ENCODE measurements around the gene FAM163B. TPM values are rescaled to one million over a fixed set of nuclear protein-coding genes. Genes with fewer than 3 reads are reported as not detected.

FAM163B gene
- total RNA-seq, 1 donor from 2014 or later: not detected

GRCh38 chr9:133576031-133576874 is 32.9 kb downstream of the FAM163B start:
- peaks cover 3% of the 10 kb centered on the region for H3K27me3 Mint-ChIP-seq (ENCODE audit: low read depth)
- no peaks in the 10 kb centered on the region for H3K9me3 Mint-ChIP-seq
- TF ChIP-seq CTCF (conservative IDR thresholded peaks at IDR 0.05): no peak
- H3K4me1 Mint-ChIP-seq: peaks cover 13% of the 10 kb centered on the region
- H3K4me3 Mint-ChIP-seq: no peak overlapping the region
- no peak overlapping the region for H3K27ac Mint-ChIP-seq (ENCODE audit: unreplicated experiment)
- DNase-seq (ENCODE audit: low read depth, low spot score): no peak
- H3K36me3 Mint-ChIP-seq (ENCODE audit: low read depth): no peaks in the 10 kb centered on the region

GRCh38 chr9:133575186-133576030 is 33.8 kb downstream of the FAM163B start:
- no peak for TF ChIP-seq CTCF (conservative IDR thresholded peaks at IDR 0.05)
- Mint-ChIP-seq H3K27ac (ENCODE audit: unreplicated experiment) (no peak overlapping the region), H3K36me3 (ENCODE audit: low read depth) (no peaks in the 10 kb centered on the region), H3K4me1 (peaks cover 9% of the 10 kb centered on the region), H3K9me3 (no peaks in the 10 kb centered on the region), H3K4me3 (no peak overlapping the region), H3K27me3 (ENCODE audit: low read depth) (peaks cover 3% of the 10 kb centered on the region)
- DNase-seq (ENCODE audit: low read depth, low spot score): no peak

- TF ChIP-seq CTCF (conservative IDR thresholded peaks at IDR 0.05): no peak
- Mint-ChIP-seq H3K4me3 (no peak overlapping the region), H3K36me3 (ENCODE audit: low read depth) (no peaks in the 10 kb centered on the region), H3K27me3 (ENCODE audit: low read depth) (peaks cover 3% of the 10 kb centered on the region), H3K4me1 (peaks cover 7% of the 10 kb centered on the region), H3K27ac (ENCODE audit: unreplicated experiment) (no peak overlapping the region), H3K9me3 (no peaks in the 10 kb centered on the region)
- no peak for DNase-seq (ENCODE audit: low read depth, low spot score)
These were observed 34.4 kb downstream of the FAM163B start for GRCh38 chr9:133574771-133575170.

- Mint-ChIP-seq H3K4me3 (no peak overlapping the region), H3K36me3 (ENCODE audit: low read depth) (no peaks in the 10 kb centered on the region), H3K27ac (ENCODE audit: unreplicated experiment) (no peak overlapping the region), H3K4me1 (peaks cover 9% of the 10 kb centered on the region), H3K9me3 (no peaks in the 10 kb centered on the region), H3K27me3 (ENCODE audit: low read depth) (peaks cover 4% of the 10 kb centered on the region)
- no peak for DNase-seq (ENCODE audit: low read depth, low spot score)
- no peak for TF ChIP-seq CTCF (conservative IDR thresholded peaks at IDR 0.05)
These were observed 35.2 kb downstream of the FAM163B start for GRCh38 chr9:133573791-133574515.

DNA sequence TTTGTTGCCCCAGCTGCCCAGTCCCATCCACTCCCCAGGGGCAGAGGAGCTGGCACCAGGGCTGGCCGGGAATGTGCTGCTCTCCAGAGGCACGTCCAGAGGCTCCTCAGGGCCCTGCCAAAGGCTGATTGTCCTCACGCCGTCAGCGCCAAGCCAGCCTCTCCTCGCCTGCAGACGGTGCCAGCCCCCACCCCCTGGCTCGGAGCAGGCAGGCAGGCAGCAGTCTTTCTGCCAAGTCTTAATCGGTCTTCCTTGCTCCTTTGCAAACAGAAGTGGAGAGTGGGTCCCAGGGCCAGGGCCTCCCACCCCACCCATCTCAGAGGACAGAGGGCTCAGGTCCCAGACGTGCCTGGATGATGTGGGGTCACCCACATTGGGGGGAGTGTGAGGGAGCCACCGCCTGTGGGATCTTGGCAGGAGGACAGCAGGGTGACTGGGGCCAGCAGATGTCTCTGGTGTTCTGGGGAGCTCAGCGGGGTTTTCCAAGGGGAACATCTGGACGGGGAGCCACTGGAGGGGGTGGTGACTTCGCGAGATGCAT is 36.3 kb downstream of the FAM163B start:
- no peak for TF ChIP-seq CTCF (conservative IDR thresholded peaks at IDR 0.05)
- no peaks in the 10 kb centered on the region for H3K36me3 Mint-ChIP-seq (ENCODE audit: low read depth)
- peaks cover 12% of the 10 kb centered on the region for H3K4me1 Mint-ChIP-seq
- no peak overlapping the region for H3K4me3 Mint-ChIP-seq
- no peak for DNase-seq (ENCODE audit: low read depth, low spot score)
- H3K27ac Mint-ChIP-seq (ENCODE audit: unreplicated experiment): no peak overlapping the region
- H3K27me3 Mint-ChIP-seq (ENCODE audit: low read depth): peaks cover 6% of the 10 kb centered on the region
- no peaks in the 10 kb centered on the region for H3K9me3 Mint-ChIP-seq

Measured in neural crest cell (in vitro differentiated cells).